ENCODE results near the gene PPP2R5D.

PPP2R5D gene

DNA sequence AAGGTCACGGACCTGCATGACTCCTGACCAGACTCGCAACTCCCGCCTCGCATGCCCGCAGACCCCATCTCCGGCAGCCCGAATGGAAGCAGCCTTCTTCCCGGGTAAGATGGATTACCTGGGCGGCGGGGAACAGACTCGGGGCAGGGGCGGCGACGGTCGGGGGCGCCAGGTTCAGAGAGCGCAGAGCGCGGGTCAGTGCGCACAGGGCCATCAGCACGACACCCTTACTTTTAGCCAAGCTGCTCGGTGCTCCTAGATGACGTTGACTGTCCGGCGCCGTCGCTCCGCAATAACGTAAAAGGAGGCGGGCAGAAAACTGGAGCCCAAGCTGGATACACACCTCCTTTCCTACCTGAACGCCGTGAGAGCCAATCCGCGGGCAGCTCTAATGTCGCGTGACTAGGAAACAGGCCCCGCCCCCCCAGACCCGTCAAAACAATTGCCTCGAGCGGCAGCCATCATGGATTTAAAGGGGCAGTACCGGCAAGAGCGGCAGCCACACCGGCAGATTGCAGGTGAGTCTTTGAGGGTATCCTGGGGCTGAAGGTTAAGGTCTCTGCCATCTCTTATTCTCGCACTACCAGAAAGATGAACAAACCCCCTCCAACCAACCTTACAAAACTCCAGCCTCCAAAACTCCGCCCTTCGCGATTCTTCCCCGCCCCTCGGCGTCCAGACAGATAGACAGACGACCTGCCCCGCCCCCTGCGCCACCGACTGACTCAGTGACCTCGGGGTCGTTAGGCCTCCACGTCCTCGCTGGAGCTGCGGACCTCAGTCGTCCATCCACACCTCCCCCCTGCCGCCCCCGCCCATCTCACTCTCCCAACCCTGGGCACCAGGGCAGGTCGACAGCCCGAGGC, 75.0 kb downstream of the PPP2R5D start, which contains the start of the genes KLC4 and MRPL2:
TSS of gene KLC4 (plus strand) at position 464 of the 866 bp plus-strand sequence. CDS start 1,705 bp downstream, outside the sequence.
TSS of gene MRPL2 (minus strand) at position 267 of the 866 bp plus-strand sequence. CDS start at position 214, 53 bp downstream.
- H3K4me3 ChIP-seq (ENCODE audit: low read length): peak within 1 kb of the TSS; percentile 97
- TF ChIP-seq ZNF274 (IDR thresholded peaks at IDR 0.05; ENCODE audit: low read depth, low read length): no peak

DNA sequence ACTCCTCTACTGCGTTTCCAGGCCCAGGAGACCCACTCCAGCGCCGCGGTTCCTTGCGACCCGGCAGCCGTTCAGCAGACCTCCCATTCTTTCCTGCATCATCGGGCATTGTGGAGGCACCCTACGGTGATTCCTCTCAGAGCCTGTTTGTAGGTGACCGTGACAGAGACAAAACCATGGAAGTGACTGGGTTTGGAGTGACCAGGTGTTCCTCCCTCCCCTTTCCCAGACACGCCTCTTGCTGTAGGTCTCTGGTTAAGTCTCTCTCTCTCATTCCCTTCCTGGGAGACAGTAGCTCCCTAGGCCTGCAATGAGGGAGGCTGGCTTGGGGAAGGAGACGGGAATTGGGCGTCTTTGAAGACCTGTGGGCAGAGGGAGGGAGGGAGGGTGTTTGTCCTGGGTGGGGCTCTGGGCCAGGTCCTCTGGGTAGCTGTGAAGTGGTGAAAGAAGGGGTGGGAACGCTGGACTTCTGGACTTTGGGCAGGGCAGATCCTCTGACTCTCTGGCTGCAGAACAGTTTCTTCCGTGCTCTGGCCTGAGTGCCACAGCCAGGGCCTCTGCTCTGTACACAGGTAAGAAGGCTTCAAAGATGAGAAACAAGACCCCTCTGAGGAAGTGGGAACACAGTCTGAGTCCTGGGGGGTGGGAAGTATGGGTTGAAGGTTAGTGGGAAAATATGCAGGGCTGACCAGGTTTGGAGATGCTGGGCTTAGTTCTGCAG, 75.8 kb downstream of the PPP2R5D start:
- peak overlapping the region; percentile 71 for H3K4me3 ChIP-seq (ENCODE audit: low read length)
- no peak for TF ChIP-seq ZNF274 (IDR thresholded peaks at IDR 0.05; ENCODE audit: low read depth, low read length)

DNA sequence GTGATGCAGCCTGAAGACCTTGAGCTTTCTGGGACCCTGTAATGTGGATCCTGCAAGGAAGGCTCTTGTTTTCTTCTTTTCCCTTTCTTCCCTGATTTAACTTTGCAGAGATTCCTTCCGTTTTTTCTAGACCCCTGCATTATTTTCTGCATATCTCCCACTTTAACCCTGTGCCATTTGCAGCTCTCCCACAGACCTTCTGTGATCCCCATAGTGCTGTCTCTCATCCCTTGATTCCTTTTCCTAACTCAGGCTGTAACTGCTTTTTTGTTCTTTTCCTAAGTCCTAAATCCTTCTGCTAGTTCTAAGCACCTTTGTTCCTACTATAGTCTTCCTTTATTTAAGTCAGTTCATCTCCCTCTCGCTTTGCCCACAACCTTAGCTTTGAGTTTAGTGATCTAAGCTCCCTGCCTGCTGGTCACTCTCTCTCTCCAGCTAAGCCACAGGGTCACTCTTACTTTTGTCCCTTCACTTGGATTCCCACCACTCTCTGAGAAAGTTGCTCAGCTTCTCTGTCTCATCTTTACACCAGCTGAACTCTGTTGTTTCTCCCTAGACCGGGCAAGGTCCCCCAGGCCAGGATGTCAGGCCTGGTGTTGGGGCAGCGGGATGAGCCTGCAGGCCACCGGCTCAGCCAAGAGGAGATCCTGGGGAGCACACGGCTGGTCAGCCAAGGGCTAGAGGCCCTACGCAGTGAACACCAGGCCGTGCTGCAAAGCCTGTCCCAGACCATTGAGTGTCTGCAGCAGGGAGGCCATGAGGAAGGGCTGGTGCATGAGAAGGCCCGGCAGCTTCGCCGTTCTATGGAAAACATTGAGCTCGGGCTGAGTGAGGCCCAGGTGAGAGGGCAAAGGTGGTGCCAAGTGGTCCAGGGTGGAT, 76.6 kb downstream of the PPP2R5D start:
- no peak overlapping the region for H3K4me3 ChIP-seq (ENCODE audit: low read length)
- TF ChIP-seq ZNF274 (IDR thresholded peaks at IDR 0.05; ENCODE audit: low read depth, low read length): no peak

- no peak overlapping the region for H3K4me3 ChIP-seq (ENCODE audit: low read length)
- no peak for TF ChIP-seq ZNF274 (IDR thresholded peaks at IDR 0.05; ENCODE audit: low read depth, low read length)
These were observed 77.5 kb downstream of the PPP2R5D start for GRCh38 chr6:43061861-43062260.

Data from GM08714 (cell line).